ENCODE results near the gene VPS37B.

VPS37B gene

GRCh38 chr12:122891661-122892525 is 4.0 kb downstream of the VPS37B start:
- no peaks in the 10 kb centered on the region for H3K9me3 Mint-ChIP-seq
- H3K27me3 Mint-ChIP-seq (ENCODE audit: low read depth): no peaks in the 10 kb centered on the region
- no peak for TF ChIP-seq CTCF (IDR thresholded peaks at IDR 0.05; ENCODE audit: unreplicated experiment in 3 of 3)
- peak overlapping the region; percentile 80 to 86 (median 85) for H3K27ac Mint-ChIP-seq
- H3K4me3 Mint-ChIP-seq: peak overlapping the region; percentile 45 to 83 (median 62)
- peaks cover 77% of the 10 kb centered on the region for H3K4me1 Mint-ChIP-seq
- H3K36me3 Mint-ChIP-seq (ENCODE audit: low read depth): no peaks in the 10 kb centered on the region

GRCh38 chr12:122889761-122890520 is 6.0 kb downstream of the VPS37B start:
- Mint-ChIP-seq H3K4me3 (peak overlapping the region in 2 of 3 experiments; percentile 26 to 41), H3K27me3 (ENCODE audit: low read depth) (no peaks in the 10 kb centered on the region), H3K27ac (peak overlapping the region in 1 of 3 experiments; percentile 58), H3K36me3 (ENCODE audit: low read depth) (no peaks in the 10 kb centered on the region), H3K9me3 (no peaks in the 10 kb centered on the region), H3K4me1 (peaks cover 78% of the 10 kb centered on the region)
- no peak for TF ChIP-seq CTCF (IDR thresholded peaks at IDR 0.05; ENCODE audit: unreplicated experiment in 3 of 3)

GRCh38 chr12:122888232-122888752 is 7.6 kb downstream of the VPS37B start:
- H3K4me1 Mint-ChIP-seq: peaks cover 74% of the 10 kb centered on the region
- peak overlapping the region in 2 of 3 experiments; percentile 49 to 54 for H3K4me3 Mint-ChIP-seq

GRCh38 chr12:122887819-122888212 is 8.1 kb downstream of the VPS37B start:
- Mint-ChIP-seq H3K36me3 (ENCODE audit: low read depth) (no peaks in the 10 kb centered on the region), H3K4me3 (no peak overlapping the region), H3K27ac (peak overlapping the region; percentile 47 to 91 (median 62)), H3K27me3 (ENCODE audit: low read depth) (no peaks in the 10 kb centered on the region), H3K4me1 (peaks cover 76% of the 10 kb centered on the region), H3K9me3 (no peaks in the 10 kb centered on the region)
- TF ChIP-seq CTCF (IDR thresholded peaks at IDR 0.05; ENCODE audit: unreplicated experiment in 3 of 3): no peak

More at GRCh38 chr12:122888232-122888752, 7.6 kb downstream of the VPS37B start:
- peak overlapping the region; percentile 47 to 91 (median 62) for H3K27ac Mint-ChIP-seq
- no peaks in the 10 kb centered on the region for H3K27me3 Mint-ChIP-seq (ENCODE audit: low read depth)
- no peaks in the 10 kb centered on the region for H3K36me3 Mint-ChIP-seq (ENCODE audit: low read depth)
- no peak for TF ChIP-seq CTCF (IDR thresholded peaks at IDR 0.05; ENCODE audit: unreplicated experiment in 3 of 3)
- no peaks in the 10 kb centered on the region for H3K9me3 Mint-ChIP-seq

GRCh38 chr12:122886851-122887818 is 8.8 kb downstream of the VPS37B start:
- H3K36me3 Mint-ChIP-seq (ENCODE audit: low read depth): no peaks in the 10 kb centered on the region
- no peaks in the 10 kb centered on the region for H3K9me3 Mint-ChIP-seq
- H3K4me3 Mint-ChIP-seq: no peak overlapping the region
- peaks cover 77% of the 10 kb centered on the region for H3K4me1 Mint-ChIP-seq
- peak overlapping the region; percentile 39 to 62 (median 47) for H3K27ac Mint-ChIP-seq
- H3K27me3 Mint-ChIP-seq (ENCODE audit: low read depth): no peaks in the 10 kb centered on the region
- no peak for TF ChIP-seq CTCF (IDR thresholded peaks at IDR 0.05; ENCODE audit: unreplicated experiment in 3 of 3)
